ENCODE results near the gene PSMC4.
"Not testable (repeated sequence)": the region's sequence is repeated elsewhere in the genome, so short reads cannot be mapped to it uniquely, and the experiment has no call there.

DNA sequence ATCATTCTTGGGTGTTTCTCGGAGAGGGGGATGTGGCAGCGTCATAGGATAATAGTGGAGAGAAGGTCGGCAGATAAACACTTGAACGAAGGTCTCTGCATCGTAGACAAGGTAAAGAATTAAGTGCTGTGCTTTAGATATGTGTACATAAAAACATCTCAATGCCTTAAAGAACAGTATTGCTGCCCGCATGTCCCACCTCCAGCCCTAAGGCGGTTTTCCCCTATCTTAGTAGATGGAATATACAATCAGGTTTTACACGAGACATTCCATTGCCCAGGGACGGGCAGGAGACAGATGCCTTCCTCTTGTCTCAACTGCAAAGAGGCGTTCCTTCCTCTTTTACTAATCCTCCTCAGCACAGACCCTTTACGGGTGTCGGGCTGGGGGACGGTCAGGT lies 11.6 kb upstream of the PSMC4 start:
- TF ChIP-seq, protein P1, sequence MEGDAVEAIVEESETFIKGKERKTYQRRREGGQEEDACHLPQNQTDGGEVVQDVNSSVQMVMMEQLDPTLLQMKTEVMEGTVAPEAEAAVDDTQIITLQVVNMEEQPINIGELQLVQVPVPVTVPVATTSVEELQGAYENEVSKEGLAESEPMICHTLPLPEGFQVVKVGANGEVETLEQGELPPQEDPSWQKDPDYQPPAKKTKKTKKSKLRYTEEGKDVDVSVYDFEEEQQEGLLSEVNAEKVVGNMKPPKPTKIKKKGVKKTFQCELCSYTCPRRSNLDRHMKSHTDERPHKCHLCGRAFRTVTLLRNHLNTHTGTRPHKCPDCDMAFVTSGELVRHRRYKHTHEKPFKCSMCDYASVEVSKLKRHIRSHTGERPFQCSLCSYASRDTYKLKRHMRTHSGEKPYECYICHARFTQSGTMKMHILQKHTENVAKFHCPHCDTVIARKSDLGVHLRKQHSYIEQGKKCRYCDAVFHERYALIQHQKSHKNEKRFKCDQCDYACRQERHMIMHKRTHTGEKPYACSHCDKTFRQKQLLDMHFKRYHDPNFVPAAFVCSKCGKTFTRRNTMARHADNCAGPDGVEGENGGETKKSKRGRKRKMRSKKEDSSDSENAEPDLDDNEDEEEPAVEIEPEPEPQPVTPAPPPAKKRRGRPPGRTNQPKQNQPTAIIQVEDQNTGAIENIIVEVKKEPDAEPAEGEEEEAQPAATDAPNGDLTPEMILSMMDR (IDR thresholded peaks at IDR 0.05): not testable (repeated sequence)
- TF ChIP-seq POLR2A (IDR thresholded peaks at IDR 0.05): not testable (repeated sequence)
